Omental fat pad (tissue), 4 donors: Measurements from ENCODE around the gene TBC1D16. TPM values are rescaled to one million over a fixed set of nuclear protein-coding genes. Genes with fewer than 3 reads are reported as not detected.

ENCODE experiments used
- ATAC-seq: fragments of 150-250 bp; one replicate; pipeline ENCODE4 v1.9.1; 2016; ENCODE audit warnings: mild to moderate bottlenecking, moderate library complexity; ENCODE audit not compliant: low FRiP score
- DNase-seq: peaks from one replicate; pipeline ENCODE4 v3.0.0-alpha.2; 2019; ENCODE audit warnings: low spot score
- total RNA-seq, 4 donors: library from RNA; depleted of rRNA; stranded (reverse); fragments of >200 nt; gene quantifications; one replicate each; pipeline ENCODE4 v1.1.0, GENCODE V29; 2016
- TF ChIP-seq, protein P1 (sequence below), 3 donors: fragments of 450-650 bp; IDR thresholded peaks; one replicate each; pipeline ENCODE4 v1.5.1; 2016 to 2017; ENCODE audit warnings: antibody characterized with exemption in 3 of 3, mild to moderate bottlenecking in 3 of 3, moderate library complexity in 2 of 3

Gene TBC1D16
- total RNA-seq, 4 donors from 2014 or later: 46.1 to 97.9 (median 65.3) TPM

DNA sequence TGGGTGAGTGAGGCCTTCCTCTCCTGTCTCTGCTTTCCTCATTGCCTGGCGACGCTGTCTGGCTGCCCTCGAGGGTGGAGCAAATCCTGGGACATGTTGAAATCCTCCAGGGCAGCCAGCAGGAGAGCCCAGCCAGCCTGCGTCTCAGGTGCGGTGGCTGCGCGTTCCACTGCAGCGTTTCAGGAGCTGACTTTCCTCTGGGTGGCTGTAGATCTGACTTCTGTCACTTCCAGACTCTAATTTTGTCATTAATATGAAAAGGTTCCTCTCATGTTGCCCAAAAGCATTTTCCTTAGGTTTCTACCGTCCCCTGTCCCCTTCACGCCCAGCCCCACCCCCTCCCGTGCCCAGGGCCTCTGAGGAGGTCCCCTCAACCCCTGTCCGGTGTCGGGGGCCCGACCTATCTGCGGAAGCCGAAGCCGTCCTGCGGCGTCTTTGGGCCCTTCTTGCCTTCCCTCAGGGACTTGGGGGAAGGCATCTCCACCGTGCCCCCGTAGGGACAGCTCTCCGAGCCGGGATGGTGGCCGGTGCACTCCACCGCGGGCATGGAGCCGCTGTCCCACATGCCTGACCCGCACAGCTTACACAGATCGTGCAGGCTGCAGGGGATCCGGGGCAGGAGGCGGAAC lies 95.1 kb downstream of the TBC1D16 start:
- TF ChIP-seq, protein P1, sequence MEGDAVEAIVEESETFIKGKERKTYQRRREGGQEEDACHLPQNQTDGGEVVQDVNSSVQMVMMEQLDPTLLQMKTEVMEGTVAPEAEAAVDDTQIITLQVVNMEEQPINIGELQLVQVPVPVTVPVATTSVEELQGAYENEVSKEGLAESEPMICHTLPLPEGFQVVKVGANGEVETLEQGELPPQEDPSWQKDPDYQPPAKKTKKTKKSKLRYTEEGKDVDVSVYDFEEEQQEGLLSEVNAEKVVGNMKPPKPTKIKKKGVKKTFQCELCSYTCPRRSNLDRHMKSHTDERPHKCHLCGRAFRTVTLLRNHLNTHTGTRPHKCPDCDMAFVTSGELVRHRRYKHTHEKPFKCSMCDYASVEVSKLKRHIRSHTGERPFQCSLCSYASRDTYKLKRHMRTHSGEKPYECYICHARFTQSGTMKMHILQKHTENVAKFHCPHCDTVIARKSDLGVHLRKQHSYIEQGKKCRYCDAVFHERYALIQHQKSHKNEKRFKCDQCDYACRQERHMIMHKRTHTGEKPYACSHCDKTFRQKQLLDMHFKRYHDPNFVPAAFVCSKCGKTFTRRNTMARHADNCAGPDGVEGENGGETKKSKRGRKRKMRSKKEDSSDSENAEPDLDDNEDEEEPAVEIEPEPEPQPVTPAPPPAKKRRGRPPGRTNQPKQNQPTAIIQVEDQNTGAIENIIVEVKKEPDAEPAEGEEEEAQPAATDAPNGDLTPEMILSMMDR (IDR thresholded peaks at IDR 0.05): no peak
- ATAC-seq (no peak), DNase-seq (no peak)

DNA sequence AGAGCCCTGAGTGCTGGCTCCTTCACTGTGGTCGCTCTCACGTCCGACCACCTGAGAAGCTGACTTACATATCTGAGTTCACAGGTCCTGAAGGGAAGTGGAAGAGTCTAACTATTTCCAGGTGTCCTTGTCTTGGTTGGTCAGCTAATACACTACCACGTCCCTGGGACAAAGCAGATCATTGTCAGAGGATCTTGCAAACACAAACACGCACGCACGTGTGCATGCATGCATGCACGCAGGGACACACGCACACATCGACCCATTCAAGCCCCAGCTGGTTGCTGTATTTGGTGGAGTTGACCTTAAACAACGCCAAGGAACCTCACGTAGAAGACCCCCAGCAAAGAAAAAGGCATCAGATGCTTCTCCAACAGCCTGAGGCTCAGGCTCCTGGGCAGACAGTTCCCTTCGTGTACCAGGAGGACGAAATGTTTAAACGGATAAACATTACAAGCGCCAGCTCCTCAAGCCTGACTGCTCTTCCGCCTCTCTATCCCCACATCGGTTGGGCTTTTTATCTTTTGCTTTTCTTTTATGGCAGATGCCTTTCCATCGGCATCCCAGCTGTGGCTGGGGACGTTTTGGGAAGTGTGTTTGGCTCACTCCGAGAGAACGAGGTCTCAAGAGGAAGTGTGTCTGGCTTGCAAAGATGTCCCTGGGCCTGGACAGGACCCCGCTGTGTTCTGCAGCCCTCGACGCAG lies 95.8 kb downstream of the TBC1D16 start:
- TF ChIP-seq, protein P1 (IDR thresholded peaks at IDR 0.05): no peak
- no peak for DNase-seq
- no peak for ATAC-seq

DNA sequence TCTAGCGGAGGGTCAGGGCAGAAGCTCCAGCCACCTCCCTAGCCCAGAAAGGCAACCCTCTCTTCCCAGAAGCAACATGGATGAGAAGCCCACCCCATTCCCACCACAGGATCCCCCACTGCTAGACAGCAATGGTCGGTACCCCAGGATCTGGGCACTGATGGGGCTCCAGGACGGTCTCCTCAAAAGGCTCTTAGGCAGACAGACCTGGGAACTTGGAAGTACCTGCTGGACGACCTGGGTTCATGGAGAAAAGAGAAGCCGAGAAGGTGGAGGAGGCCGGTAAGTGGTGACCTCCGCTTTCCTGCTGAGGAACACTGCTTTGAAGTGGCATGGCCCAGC lies 96.6 kb downstream of the TBC1D16 start:
- TF ChIP-seq, protein P1 (IDR thresholded peaks at IDR 0.05): no peak
- no peak for ATAC-seq
- DNase-seq: no peak

DNA sequence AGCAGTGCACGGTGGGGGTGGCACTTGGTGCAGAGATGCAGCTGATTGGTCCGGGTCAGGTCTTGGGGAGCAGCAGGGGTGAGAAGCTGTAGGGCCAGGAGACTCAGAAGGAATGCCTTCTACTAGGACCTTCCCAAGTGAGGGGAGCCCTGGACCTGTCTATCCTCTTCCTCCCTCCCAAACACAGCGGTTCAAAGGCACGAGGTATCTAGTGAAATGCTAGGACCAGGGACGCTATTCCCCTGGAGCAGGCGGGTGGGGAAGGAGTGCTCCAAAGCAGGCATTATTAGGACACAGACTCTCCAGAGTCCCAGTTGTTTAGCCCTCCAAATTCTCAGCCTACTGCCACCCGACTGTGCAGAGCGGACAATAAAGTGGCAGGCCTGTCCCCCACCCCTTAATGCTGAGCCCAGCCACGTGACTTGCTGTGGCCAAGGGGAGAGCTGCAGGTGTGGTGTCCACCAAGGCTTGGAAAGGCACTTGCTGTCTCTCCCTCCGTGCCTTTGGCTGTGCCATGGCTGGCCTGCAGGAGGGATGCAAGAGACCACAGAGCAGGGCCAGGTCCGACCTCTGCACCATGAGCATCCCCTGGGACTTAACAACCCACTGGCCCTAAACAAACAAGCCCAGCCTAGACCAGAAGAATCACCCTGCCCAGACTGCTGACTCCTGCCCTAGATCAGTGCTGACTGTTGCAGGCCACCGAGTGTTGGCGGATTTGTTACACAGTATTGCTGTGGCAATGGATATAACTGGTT lies 97.2 kb downstream of the TBC1D16 start:
- DNase-seq (no peak), ATAC-seq (no peak)
- TF ChIP-seq, protein P1 (IDR thresholded peaks at IDR 0.05): no peak

DNA sequence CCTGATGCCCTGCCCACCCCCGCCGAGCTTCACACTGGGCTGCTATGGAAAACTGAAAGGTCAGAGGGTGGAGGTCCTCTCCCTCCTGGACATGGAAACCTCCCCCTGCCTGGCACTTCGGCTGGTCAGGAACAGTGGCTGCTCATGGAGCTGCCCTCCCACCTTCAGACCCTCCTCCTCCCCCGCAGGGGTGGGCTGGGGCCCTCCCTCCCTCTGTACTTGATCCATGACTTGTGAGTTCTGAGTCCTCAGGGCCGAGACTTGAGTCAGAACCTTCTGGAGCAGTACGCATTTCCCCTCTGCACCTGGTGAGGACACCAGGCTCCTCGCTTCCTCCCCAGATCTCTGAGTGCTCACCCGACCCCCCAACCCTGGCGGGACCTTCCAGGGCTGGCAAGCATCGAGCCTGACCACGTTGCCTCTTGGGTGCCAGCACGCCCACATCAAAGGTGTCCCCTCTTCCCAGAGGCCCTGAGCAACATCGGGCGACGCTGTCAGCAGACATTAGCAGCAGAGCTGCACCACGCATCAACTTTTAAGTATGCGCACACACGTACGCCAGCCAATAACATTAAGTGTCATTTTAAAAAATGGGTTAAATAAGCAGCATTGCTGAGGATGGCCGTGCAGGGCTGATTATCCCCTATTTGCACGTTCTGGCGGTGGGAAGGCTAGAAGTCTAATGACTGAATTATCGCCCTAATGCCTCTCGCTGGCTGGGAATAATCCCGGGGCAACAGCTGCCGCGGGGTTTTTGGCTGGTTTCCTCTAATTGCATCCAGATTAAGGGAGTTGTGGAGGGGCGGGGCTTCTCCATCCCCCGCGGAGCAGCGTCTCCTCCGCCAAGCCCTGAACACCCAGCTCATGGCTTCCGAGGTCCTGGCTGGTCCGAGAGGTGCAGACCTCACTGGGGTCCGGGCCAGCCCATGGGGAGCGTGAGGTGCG lies 98.0 kb downstream of the TBC1D16 start:
- TF ChIP-seq, protein P1 (IDR thresholded peaks at IDR 0.05): no peak
- no peak for DNase-seq
- no peak for ATAC-seq

DNA sequence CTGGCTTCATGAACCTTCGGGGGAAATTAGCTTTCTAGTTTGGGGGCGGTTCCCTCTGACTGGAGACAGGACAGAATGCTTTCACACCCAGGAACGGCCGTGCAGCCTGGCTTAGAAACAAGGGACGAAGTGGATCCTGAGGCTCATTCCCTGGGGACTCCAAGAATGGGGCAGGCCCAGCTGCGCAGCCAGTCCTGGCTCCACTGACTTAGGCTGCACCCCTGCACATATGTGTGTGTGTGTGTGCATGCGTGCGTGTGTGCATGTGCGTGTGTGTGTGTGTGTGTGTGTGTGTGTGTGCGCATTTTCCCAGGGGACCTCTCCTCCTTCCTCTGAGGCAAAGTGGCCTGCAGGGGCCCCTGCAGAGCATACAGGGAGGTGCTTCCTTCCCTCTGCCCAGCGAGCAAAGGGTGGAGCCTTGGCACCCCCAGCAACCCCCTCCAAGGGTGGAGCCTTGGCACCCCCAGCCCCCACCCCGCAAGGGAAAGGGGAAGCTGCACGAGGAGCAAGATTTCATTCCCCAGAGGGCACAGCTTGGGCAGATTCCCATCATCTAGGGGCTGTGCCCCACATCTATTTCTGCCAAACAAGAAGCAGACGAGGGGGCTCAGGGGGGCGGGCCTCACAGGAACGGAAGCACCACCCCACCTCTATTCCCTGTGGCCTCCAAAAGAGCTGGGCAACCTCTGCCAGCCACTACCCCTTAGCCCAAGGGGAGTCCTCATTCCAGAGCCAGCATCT lies 98.9 kb downstream of the TBC1D16 start:
- ATAC-seq: no peak
- DNase-seq: no peak
- TF ChIP-seq, protein P1 (IDR thresholded peaks at IDR 0.05): no peak
